Omental fat pad (tissue), 4 donors: ENCODE measurements around the gene CFTR. TPM values are rescaled to one million over a fixed set of nuclear protein-coding genes. Genes with fewer than 3 reads are reported as not detected.

ENCODE experiments used
- ATAC-seq: fragments of 150-250 bp; one replicate; pipeline ENCODE4 v1.9.1; 2016; ENCODE audit warnings: mild to moderate bottlenecking, moderate library complexity; ENCODE audit not compliant: low FRiP score
- DNase-seq: peaks from one replicate; pipeline ENCODE4 v3.0.0-alpha.2; 2019; ENCODE audit warnings: low spot score
- CTCF ChIP-seq, 3 donors: fragments of 450-650 bp; IDR thresholded peaks; one replicate each; pipeline ENCODE4 v1.5.1; 2016 to 2017; ENCODE audit warnings: antibody characterized with exemption in 3 of 3, mild to moderate bottlenecking in 3 of 3, moderate library complexity in 2 of 3
- total RNA-seq, 4 donors: library from RNA; depleted of rRNA; stranded (reverse); fragments of >200 nt; gene quantifications; one replicate each; pipeline ENCODE4 v1.1.0, GENCODE V29; 2016

CFTR gene
- total RNA-seq, 4 donors from 2014 or later: 0.32 to 7.1 (median 1.3) TPM

- no peak for TF ChIP-seq CTCF (IDR thresholded peaks at IDR 0.05)
- DNase-seq (no peak), ATAC-seq (no peak)
Measured at GRCh38 chr7:117648203-117648866, 168.5 kb downstream of the CFTR start.

GRCh38 chr7:117652943-117653680 lies 173.3 kb downstream of the CFTR start:
- ATAC-seq (no peak), DNase-seq (no peak)
- no peak for TF ChIP-seq CTCF (IDR thresholded peaks at IDR 0.05)

GRCh38 chr7:117654780-117655179 lies 175.0 kb downstream of the CFTR start:
- DNase-seq (no peak), ATAC-seq (no peak)
- no peak for TF ChIP-seq CTCF (IDR thresholded peaks at IDR 0.05)

GRCh38 chr7:117656806-117657205 lies 177.0 kb downstream of the CFTR start:
- ATAC-seq (no peak), DNase-seq (no peak)
- no peak for TF ChIP-seq CTCF (IDR thresholded peaks at IDR 0.05)

GRCh38 chr7:117659531-117660011 lies 179.7 kb downstream of the CFTR start:
- no peak for ATAC-seq
- DNase-seq: no peak
- no peak for TF ChIP-seq CTCF (IDR thresholded peaks at IDR 0.05)

- DNase-seq: no peak
- TF ChIP-seq CTCF (IDR thresholded peaks at IDR 0.05): no peak
- ATAC-seq: no peak
Measured at GRCh38 chr7:117661328-117661727, 181.5 kb downstream of the CFTR start.

GRCh38 chr7:117664047-117664446 lies 184.2 kb downstream of the CFTR start:
- no peak for TF ChIP-seq CTCF (IDR thresholded peaks at IDR 0.05)
- ATAC-seq: no peak

More at GRCh38 chr7:117664047-117664446, 184.2 kb downstream of the CFTR start:
- DNase-seq: no peak
